ENCODE data around the gene MIPOL1.

The MIPOL1 gene

GRCh38 chr14:37580146-37580545 lies 382.4 kb downstream of the MIPOL1 start:
- no peaks in the 10 kb centered on the region for H3K9me3 Mint-ChIP-seq
- no peaks in the 10 kb centered on the region for H3K36me3 Mint-ChIP-seq (ENCODE audit: low read depth)
- peaks cover 79% of the 10 kb centered on the region for H3K27me3 Mint-ChIP-seq (ENCODE audit: low read depth, poor library complexity)
- peaks cover 7% of the 10 kb centered on the region for H3K4me1 Mint-ChIP-seq
- no peak overlapping the region for H3K27ac Mint-ChIP-seq
- no peak overlapping the region for H3K4me3 Mint-ChIP-seq
- no peak for TF ChIP-seq CTCF (IDR thresholded peaks at IDR 0.05)
- DNase-seq: no peak

DNA sequence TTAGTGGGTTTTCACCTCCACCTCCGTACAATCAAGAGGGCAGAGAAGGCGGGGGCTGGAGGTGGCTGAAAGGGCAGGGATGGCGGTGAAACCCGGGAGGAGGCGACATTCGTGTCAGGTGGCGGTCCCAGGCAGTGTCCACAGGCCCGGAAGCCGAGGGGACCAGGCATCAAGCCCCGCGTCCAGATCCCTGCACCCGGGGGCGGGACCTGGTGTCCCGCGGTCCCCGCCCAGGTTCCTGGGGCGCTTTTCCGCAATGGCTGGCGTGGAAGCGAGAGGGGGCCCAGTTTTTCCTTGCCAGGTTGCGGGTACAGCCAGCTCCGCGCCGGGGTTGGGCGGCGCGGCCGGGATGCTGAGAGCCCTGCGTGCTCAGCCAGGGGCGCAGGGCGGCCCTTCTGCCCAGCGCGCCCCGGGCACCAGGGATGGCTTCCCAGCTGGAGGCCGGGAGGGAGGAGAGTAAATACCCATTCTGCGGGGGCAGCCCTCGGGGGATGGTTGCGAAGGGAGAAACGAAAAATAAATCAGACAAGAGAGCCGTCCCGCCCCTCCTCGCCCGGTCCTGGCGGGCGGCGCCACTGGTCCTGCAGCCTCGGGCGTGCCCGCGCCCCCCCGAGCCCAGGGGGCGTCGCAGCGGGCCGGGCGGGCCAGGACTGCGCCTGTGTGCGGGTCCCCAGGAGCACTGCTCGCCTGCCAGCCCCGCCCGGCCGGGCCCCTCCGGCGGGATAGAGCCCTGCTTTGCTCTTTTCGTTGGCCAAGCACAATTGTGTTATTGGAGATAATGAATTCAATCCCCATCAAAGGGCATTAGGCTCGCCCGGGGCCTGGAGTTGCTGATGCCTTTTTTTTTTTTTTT lies 385.8 kb downstream of the MIPOL1 start:
- peak overlapping the region; percentile 68 for H3K4me3 Mint-ChIP-seq
- H3K9me3 Mint-ChIP-seq: no peaks in the 10 kb centered on the region
- no peak for TF ChIP-seq CTCF (IDR thresholded peaks at IDR 0.05)
- H3K27me3 Mint-ChIP-seq (ENCODE audit: low read depth, poor library complexity): peaks cover 96% of the 10 kb centered on the region
- peak; percentile 40 for DNase-seq
- no peaks in the 10 kb centered on the region for H3K36me3 Mint-ChIP-seq (ENCODE audit: low read depth)
- no peak overlapping the region for H3K27ac Mint-ChIP-seq
- peaks cover 17% of the 10 kb centered on the region for H3K4me1 Mint-ChIP-seq

DNA sequence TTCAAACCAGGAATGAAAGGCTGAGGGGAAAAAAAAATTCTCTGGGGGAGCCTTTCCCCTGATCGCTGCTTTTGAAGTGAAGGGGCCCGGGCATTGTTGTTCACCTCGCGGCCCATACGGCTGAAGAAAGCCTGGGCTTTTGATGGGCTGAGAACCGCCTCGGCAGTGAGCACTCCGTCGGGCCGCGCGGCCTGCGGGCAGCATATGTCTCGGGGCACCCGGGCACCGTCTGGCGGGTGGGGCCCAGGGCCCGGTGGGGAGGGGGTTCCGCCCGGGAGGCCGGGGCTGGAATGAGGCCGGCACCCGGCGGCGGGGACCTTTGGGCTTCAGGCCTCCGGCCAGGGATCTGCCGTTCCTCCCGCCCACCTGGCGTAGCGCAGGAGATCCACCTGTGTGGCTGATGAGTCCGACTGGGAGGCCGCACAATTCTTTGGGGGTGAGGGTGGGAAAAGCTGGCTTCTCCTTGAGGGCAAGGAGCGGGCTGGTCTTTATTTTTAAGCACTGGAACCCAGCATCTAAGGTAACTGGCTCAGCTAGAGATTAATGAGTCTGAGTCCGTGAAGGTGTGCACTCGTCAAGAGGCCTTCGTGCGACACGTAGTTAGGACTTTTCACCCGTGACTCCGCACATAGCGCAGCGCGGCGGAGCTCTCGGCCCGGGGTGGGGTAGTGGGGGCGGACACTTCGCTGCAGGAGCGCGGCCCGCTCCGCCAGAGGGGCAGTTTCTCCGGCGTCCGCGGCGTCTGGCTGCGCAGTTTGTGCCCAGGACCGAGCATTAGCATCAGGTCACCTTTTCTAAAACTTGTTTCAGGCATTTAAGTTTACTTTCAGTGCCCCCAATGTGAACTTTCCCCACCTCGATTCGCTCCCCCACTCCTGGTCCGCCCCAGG lies 386.7 kb downstream of the MIPOL1 start:
- Mint-ChIP-seq H3K27me3 (ENCODE audit: low read depth, poor library complexity) (peaks cover 99% of the 10 kb centered on the region), H3K4me3 (peak overlapping the region; percentile 60), H3K4me1 (peaks cover 22% of the 10 kb centered on the region), H3K36me3 (ENCODE audit: low read depth) (no peaks in the 10 kb centered on the region), H3K9me3 (no peaks in the 10 kb centered on the region), H3K27ac (no peak overlapping the region)
- no peak for TF ChIP-seq CTCF (IDR thresholded peaks at IDR 0.05)
- peak; percentile 29 for DNase-seq

DNA sequence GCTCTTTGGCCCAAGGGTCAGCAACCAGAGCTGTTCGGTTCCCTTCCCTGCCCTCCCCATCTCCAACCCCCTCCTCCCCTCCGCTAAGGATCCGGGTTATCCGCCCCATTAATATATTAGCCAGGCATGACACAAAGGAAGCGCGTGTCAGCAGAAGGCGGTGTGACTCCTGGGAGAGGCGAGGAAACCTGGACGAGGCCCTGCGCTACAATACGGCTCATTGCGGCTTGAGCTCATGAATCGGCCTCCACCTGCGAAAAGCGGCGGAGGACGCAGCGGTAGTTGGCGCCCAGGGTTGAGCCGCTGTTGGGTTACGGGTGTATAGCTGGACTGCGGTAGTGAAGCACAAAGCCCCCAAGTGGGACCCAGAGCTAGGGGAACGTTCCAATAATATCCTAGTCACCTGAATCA lies 387.4 kb downstream of the MIPOL1 start:
- Mint-ChIP-seq H3K36me3 (ENCODE audit: low read depth) (no peaks in the 10 kb centered on the region), H3K27me3 (ENCODE audit: low read depth, poor library complexity) (peaks cover 99% of the 10 kb centered on the region), H3K4me3 (no peak overlapping the region), H3K9me3 (no peaks in the 10 kb centered on the region), H3K4me1 (peaks cover 20% of the 10 kb centered on the region), H3K27ac (no peak overlapping the region)
- peak; percentile 33 for DNase-seq
- no peak for TF ChIP-seq CTCF (IDR thresholded peaks at IDR 0.05)

DNA sequence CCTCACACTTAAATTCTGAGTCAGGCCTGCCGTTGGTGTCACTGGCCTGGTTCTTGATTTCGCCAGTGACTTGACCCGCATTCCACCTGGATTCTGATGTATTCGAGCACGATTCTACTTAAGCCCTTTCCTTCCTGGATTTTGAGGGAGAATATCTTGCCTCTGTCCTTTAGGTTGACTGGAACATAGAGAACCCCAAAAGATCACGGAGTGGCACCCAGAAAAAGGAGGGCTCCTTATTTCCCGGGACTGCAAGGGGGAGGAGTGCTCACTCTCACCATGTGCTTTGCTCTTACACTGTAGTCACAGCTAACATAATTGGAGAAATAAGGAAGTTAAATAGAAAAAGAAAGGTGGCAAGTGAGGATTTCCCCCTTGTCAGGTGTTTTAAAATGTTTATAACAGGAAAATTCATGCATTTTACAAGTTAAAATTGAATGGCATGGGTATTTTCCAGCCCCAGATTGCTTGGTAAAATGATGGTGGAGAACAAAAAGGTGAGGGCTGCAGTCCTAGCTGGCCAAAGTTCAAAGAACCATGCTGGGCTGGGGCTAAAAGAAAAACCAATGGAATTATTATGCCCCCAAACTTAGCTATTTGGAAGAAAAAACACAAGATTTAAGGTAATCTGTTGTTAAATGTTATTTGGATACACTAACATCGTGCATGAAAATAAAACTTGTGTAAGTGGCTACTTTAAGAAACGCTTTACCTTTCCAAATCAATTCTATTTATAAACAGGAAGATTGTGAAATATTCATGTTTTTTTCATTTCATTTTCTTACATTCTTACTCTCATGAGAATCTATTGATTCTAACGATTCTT lies 388.4 kb downstream of the MIPOL1 start:
- no peak for DNase-seq
- peaks cover 21% of the 10 kb centered on the region for H3K4me1 Mint-ChIP-seq
- TF ChIP-seq CTCF (IDR thresholded peaks at IDR 0.05): no peak
- no peak overlapping the region for H3K4me3 Mint-ChIP-seq
- no peaks in the 10 kb centered on the region for H3K36me3 Mint-ChIP-seq (ENCODE audit: low read depth)
- no peaks in the 10 kb centered on the region for H3K9me3 Mint-ChIP-seq
- H3K27me3 Mint-ChIP-seq (ENCODE audit: low read depth, poor library complexity): peaks cover 100% of the 10 kb centered on the region
- no peak overlapping the region for H3K27ac Mint-ChIP-seq
